Activated CD4-positive, alpha-beta T cell treated with anti-CD3 and anti-CD28 coated beads for 1 hour (primary cell): ENCODE data around the gene TBXAS1.

Experiments
- DNase-seq: peaks from one replicate; pipeline ENCODE4 v3.0.0-alpha.2; 2020

Gene TBXAS1

DNA sequence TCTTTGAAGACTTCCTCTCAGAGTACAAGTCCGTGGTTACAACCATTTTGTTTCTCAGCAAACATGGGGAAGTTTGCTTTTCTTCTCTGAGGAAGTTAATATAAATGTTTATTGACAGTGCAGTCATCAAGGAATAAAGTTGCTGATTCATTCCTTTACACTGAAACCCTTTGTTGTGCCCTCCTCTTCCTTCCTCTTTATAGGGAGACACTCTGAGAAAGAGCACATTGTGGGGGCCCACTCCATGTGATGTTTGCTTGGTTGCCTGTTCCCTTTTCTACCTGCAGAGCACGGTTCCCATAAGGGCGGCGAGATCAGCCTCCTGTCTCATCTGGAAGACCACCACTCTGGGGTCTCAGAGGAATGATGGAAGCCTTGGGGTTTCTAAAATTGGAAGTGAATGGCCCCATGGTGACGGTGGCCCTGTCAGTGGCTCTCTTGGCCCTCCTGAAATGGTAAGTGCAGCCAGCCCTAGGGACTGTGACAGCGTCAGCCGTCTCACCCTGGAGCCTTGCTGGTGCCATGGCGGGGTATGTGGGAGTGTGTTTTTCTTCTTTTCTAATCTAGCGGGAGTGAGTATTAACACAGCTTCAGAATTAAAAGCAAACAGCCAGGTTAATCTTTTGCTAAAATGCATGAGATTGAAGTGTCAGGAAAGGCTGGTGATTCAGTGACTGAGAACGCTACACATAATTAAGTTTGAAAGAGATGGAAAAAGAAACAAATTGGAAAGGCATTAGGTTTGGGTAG, at the start of gene TBXAS1:
Gene TBXAS1, plus strand, starts transcription at position 240 of the 750 bp plus-strand sequence. Its CDS starts 127 bp downstream, at position 367.
- DNase-seq: no peak

DNA sequence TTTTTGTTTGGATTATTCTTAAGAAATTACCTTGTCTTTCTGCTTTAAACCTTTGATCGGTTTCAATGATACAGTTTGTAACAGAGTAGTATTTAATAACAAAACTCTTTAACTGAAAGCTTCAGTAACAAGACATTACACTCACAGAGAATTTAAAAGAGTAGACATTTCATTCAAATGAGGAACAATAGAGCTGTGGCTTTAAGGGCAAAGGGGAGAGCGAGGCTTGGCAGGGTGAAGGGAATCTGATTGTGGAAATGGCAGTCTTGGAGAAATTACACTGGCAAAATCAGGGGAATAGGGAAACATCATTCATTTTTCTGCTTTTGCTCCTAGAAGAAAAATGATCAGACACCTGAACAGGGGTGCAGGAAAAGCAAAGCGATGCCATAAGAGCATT, 46.1 kb upstream of the TBXAS1 start:
- no peak for DNase-seq

DNA sequence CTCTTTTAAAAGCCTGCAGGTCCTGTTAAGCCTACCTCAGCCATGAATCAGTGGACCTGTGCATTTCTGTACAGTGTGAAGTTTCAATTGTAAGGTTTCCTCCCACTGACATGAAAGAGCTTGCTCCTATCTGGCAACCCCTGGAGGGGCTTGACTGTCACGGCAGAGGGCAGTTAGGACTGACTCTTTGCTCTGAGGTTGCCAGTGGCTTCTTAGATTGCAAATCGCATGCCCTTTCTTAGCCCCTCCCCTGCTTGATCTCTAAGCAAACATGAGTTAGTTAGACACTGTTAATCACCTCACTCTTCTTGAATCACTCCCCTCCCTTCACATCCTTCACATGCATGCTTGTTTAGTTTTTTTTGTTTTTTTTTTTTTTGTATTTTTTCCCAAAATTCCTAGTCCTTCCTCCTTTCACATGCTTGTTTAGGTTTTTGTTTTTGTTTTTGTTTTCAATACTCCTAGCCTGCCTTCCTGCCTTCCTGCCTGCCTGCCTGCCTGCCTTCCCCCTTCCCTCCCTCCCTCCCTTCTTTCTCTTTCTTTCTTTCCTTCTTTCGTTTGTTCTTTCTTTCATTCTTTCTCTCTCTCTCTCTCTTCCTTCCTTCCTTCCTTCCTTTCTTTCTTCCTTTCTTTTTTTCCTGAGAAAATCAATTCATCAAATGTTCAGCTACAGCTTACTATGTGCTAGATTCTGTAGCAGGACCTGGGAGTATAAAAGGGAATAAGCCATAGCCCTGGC, 45.2 kb upstream of the TBXAS1 start:
- no peak for DNase-seq

DNA sequence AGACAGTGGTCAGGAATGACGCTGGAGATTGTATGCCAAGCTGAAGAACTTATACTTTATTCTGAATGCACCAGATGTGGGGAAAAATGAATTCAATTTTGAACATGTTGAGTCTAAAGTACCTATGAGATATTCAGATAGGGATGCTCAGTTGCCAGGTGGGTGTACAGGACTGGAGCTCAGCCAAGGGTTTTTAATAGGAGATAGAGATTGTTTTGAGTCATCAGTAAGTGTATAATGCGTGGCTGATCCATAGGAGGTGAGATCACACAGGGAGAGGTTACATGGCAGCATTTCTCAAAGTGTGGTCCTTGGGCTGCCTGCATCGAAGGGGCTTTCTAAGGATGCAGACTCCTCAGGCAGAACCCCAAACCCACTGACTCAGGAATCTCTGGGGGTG, 44.4 kb upstream of the TBXAS1 start:
- no peak for DNase-seq

DNA sequence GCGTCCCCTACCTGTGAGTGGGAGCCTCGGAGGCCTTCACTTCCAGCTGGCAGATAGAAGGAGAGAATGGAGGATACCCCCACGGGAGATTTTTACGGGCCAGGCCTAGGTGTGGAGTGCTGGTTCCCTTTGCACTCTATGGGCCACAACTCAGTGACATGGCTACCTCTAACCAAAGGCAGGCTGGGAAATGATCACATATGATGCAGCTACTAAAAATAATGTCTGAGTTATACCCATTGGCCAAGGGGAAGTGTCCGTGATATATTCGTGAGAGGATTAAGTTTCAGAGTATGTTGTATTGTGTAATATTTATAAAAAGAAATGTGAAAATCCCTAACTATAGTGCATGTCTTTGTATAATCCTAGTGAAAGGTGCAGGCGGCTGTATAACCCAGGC, 37.7 kb upstream of the TBXAS1 start:
- DNase-seq: no peak

DNA sequence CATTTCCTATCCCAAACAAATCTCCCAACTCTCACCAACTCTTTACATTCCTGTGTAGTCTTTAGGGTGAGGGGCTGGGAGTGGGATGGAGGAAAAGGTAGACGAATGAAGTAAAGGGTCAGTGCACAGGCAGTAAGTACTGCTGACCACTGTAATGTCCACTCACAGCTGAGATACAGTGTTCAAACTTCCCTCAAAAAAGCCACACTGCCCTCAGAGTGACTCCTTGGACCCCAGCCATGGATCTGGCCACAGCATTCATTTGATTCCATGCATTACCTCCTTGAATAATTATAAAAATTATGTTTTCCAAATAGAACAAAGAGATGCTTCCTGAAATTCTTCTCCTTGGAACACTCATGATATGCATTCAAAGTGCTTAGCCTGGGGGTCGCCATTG, 31.5 kb upstream of the TBXAS1 start:
- no peak for DNase-seq

DNA sequence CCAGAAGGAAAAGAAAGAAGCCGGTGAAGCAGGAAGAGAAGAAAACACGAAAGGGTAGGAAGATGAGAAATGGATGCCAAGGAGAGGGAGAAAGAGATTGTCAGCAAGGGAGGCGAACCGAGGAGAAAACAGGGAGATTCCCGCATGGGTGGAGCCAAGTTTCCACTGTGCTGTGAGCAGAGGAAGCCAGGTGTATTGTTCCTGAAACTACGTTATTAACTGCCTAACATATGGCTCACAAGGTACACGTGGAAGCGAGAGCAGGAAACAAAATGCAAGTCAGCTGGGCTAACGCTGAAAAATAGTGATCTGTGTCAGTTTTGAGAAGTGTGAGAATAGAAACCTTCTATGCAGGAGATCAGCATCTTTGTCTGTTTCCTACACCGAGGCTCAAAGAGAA, 30.8 kb upstream of the TBXAS1 start:
- DNase-seq: no peak

DNA sequence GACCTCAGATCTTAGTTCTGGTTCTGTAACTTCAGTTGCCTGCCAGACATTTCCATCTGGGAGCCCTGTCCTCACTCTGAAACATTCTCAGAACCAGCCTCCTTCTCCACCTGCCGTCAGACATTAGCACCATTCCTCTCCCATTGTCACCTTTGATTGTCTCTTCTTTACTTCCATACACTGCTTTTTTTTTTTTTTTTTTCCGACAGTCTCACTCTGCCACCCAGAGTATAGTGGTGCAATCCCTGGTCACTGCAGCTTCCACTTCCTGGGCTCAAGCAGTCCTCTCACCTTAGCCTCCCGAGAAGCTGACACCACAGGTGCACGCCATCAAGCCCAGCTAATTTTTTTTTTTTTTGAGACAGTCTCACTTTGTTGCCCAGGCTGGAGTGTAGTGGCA, 30.2 kb upstream of the TBXAS1 start:
- DNase-seq: no peak

DNA sequence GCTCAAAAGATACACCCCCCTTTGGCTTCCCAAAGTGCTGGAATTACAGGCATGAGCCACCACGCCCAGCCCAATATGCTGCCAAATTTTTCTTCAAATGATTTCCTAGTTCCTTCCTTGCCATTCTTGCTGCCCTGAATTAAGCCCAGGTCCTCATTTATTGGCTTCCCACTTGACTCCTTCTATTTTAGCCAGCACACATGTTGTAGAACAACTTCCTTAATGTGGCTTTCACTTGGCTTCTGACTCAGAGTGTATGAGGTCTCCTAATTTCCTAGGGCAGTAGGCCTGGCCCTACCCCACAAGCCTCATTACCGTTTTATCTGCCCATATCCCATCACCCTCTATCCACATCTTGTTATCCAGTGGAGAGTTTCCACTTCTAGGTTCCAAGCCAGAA, 29.5 kb upstream of the TBXAS1 start:
- no peak for DNase-seq

DNA sequence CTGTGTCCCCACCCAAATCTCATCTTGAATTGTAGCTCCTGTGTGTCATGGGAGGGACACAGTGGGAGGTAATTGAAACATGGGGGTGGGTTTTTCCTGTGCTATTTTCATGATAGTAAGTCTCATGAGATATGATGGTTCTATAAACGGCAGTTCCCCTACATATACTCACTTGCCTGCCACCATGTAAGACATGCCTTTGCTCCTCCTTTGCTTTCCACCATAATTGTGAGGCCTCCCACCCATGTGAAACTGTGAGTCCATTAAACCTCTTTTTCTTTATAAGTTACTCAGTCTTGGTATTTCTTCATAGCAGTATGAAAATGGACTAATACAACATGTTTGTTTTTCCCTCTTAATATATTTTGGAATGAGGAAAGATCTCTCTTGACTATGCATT, 24.5 kb upstream of the TBXAS1 start:
- DNase-seq: no peak

DNA sequence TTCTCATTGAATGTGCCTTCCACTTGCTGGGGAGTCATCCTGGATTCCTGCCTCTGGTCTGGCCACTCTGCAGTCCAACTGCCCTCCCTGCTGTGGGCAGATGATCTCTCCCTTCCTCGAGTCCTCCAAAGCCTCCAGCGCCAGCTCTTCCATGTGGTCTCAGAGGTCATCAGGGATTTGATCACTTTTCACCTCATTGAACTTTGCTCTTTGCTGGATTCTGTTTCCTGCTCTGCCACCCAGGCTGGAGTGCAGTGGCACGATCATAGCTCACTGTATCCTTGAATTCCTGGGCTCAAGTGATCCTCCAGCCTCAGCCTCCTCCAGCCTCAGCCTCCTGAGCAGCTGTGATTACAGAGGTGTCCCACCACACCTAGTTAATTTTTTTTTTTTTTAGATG, 22.1 kb upstream of the TBXAS1 start:
- no peak for DNase-seq

DNA sequence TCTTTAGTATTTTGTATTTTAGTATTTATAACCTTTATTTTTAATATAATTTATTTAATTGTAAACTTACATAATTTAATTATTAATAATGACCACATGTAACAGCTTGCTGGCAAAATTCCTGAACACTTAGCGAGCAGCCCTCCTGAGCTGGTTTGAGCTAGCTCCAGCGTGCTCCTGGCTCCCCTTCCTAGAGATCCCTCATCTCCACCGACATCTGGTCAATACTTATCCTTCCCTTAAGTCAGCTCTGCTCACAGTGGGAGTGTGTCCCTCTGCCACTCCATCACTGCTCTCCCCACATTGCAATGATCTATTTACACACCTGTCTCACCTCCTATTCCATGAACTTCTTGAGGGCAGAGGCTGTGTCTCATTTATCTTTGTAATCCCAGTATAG, 20.6 kb upstream of the TBXAS1 start:
- DNase-seq: no peak

DNA sequence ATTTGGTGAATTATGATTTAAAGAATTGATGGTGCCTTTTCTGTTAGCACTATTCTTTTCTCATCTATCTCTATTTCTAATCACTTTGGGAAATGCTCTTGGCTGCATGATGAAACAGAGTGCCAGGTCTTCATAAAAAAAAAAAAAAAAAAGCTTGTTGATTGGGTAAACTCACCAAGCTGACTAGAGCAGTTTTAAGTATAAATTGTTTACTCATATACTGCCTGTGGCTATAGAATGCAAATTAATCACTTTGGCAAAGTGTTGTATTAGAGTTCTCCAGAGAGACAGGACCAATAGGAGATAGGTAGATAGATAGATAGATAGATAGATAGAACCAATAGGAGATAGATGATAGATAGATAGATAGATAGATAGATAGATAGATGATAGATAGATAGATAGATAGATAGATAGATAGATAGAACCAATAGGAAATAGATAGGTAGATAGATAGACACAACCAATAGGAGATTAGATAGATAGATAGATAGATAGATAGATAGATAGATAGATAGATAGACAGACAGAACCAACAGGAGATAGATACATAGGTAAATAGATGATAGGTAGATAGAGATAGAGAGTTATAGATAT, 20.1 kb upstream of the TBXAS1 start:
- no peak for DNase-seq

DNA sequence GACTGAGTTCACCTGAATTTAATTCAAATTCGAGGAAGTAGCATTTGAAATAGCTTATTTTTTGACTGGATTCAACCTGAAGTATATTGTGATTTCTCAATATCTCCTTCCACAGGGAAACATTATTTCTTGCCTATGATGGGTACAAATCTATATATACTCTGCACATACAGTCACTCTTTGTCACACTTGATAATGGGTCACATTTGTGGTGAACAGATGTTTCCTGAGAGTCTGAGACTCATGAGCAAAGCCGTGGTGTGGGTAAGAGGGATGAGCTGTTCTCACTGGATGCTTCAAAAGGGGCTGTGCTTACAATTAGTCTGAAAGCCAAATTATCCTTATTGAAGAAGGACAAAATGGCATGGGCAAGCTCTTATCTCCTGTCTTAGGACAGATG, 18.0 kb upstream of the TBXAS1 start:
- no peak for DNase-seq

DNA sequence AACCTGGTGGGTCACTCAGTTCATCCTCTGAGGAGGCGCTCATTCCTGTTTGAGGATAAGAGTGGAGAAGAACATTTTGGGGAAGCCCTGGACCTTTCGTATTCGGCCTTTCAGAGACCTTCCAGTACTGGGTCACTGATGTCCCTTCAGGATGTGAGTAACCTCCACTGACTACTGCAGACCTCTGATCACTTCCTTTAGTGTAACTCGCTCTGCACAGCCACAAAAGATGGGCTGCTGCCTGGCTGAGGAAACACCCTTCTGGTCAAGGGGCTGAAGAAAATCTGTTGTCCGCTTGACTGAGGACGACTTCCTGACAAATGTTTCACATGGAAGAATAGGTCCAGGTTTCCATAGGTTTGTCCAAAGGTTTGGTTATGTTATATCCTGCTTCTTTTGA, 15.9 kb upstream of the TBXAS1 start:
- no peak for DNase-seq

DNA sequence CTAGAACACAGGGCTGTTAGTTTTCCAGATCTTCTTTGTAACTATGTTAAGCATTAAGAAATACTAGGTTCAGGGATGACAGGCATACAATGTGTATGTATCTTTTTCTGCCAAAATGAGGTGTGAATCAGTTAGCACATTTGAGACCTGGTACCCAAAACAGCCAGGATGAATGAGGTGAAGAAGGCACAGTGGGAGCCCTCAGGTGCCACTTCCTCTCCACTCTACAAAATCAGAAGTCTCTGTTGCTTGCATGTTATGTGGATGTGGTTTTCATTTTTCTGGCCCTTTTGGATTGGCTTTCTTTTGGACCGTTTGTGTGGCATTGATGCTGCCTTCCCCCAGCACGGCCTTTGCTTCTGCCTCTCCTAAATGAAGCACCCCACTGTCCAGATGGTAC, 15.4 kb upstream of the TBXAS1 start:
- no peak for DNase-seq

DNA sequence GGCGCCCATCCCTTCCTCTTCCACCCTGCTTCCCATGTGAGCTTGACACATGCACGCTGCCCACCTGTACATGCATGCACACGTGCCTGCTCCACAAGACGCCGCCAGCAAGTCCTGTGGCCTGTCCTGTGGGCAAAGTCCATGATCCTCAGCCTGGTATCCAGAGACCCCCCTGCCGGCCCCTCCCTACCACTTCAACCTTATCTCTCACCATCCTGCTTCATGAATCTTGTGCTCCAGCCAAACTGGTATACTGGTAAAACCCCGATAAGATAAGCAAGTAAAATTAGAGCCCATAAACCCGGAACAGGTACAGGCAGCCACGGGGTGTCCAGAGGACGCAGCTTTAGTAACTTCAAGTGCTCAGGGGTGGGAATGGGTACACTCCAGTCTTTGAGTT, 11.8 kb upstream of the TBXAS1 start:
- DNase-seq: no peak

DNA sequence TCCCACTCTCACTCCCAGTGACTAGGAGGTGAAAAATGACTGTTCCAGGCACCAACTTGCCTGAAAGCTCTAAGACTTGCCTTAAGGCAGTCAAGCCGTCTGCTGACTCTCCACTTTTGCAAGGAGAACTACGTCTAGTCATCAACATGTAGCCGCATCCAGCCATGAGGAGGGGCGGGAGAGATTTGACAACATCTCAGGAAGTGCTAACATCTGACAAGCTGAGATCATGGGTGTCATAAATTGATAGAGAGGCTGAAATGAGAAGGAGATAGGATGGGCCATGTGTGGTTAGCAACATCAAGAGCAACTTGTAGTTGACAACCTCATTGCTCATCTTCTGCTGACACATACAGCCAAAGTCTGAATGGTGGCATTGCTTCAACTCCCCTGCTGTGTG, 9.0 kb upstream of the TBXAS1 start:
- DNase-seq: no peak

DNA sequence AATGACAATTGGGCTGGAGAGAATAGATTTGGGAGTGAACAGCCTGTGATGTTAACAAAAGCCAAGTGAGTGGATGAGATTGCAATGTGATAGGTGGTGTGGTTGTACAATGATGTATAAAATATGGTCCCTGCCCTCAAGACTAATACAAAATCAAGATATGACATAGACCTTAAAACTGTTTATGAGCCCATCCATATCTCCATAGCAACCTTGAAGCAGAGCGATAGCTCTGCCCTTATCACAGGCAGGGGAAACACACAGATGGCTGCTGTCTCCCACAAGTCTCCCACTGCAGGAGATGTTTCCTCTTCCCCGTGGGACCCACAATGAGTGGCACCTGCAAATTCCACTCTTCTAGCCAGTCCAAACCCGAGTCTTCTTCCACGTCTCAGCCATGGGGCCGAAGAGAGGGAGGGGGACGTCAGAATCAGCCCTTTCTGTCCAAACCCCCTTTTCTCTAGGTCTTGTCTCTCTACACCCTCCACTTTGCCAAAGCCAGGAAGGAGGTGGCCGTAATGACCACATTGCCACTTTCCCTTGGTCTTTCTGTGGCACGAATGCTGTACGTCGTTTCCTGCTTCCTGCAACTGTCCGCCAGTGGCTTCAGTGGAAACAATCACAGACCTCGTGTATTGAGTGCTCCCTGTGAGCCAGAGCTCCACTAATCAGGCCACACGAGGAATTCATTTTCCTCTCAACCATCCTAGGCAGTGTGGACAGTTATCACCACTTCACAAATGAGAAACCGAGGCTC, 7.5 kb upstream of the TBXAS1 start:
- no peak for DNase-seq

DNA sequence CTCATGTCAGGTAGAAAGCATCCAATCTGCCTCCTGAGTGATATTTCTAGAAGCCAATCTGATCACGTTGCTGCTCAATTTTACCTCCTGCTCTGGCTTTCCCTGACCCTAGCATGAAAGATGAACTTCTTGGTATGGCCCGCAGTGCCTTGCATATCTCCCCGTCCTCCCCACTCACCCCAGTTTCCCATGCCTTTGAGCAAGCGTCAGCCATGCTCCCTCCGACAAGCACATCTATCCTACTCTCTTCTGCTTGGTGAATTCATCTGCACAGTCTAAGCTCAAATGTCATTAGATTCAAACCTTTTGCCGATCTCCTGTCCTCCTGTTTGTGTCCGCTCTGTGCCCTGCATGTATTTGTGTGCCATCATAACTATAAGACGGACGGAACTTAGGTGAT, 6.2 kb upstream of the TBXAS1 start:
- no peak for DNase-seq

DNA sequence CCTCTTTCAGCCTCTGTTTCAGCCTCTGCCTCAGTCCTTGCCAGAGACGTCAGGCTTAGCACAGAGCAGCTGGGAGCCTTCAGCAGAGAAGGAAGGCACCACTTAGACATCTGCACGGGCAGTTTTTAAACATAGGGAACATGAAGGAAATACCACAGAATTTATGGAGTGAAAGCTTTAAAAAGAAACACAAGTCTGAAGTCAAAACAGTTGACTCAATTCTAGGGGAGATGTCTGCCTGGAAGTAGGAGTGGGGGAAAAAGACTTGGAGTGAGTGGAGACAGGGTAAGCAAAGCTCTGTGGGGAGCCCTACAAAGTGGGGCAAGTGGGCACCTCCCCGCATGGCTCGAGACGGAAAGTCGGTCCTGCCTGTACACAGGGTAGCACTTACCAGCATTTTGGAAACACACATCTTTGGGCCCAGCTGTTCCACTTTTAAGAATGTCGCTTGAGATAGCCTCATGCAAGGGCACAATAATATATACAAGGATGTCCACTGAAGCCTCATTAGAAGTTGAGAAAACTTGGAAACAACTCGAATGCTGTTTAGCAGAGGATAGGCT, 5.0 kb upstream of the TBXAS1 start:
- DNase-seq: no peak

DNA sequence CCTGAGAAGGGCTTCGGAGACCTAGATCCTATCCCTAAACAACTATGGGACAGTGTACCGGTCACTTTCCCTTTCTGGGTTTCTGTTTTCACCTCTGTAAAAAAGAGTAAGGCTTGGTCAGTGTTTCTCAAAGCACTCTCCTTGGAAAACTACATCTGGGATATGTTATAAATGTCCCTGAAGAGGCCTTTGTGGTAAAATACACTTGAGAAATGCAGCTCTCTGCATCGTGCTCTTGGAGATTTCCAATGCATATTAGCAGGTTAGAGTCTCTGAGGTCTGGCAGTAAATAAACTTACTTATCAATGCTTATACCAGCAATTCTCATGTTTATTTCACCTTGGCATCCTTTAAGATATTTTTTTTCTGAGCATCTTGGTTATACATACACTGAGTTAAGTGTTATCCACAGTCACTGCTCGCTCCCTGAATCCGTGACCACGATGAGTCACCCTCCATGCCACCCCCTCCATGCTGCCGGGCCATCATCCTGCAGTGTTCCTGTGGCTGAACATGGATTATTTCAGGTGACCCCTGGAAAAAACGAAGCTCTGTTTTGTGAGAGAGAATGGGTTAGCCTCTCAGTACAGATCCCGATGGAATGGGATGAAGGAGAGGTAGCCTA, 3.3 kb upstream of the TBXAS1 start:
- DNase-seq: no peak

DNA sequence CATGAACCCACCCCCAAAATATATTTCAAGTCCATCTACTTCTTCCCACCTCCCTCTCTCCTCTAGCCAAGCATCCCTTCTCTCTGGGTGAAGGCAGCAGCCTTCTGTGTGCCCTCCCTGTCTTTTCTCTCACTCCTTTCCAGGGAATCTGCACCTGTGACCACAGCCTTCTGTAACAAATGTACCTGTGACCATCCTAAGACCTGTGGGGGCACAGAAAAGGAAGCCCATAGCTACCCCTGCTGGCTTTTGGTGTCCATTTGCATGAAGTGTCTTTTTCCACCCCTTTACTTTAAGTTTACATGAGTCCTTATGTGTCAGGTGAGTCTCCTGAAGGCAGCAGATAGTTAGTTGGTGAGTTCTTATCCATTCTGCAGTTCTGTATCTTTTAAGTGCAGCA, 2.0 kb upstream of the TBXAS1 start:
- no peak for DNase-seq
